ENCODE measurements around the gene SGSH.
A peak's percentile ranks its signal among the peaks of the same experiment; 100 is the strongest.
"Not testable (repeated sequence)": the region's sequence is repeated elsewhere in the genome, so short reads cannot be mapped to it uniquely, and the experiment has no call there.

SGSH gene

GRCh38 chr17:80253631-80254395 lies 33.7 kb upstream of the SGSH start:
- DNase-seq: no peak

GRCh38 chr17:80252871-80253270 lies 32.7 kb upstream of the SGSH start:
- DNase-seq: peak; percentile 95

GRCh38 chr17:80251966-80252365 lies 31.8 kb upstream of the SGSH start:
- no peak for DNase-seq

GRCh38 chr17:80248894-80249710 lies 29.0 kb upstream of the SGSH start:
- no peak for DNase-seq

GRCh38 chr17:80248001-80248893 lies 28.1 kb upstream of the SGSH start:
- DNase-seq: no peak

GRCh38 chr17:80247561-80247960 lies 27.4 kb upstream of the SGSH start:
- no peak for DNase-seq

- no peak for DNase-seq
These were observed 26.6 kb upstream of the SGSH start for GRCh38 chr17:80246726-80247125.

- DNase-seq: no peak
These were observed 26.1 kb upstream of the SGSH start for GRCh38 chr17:80246266-80246681.

GRCh38 chr17:80245566-80246265 lies 25.6 kb upstream of the SGSH start:
- DNase-seq: no peak

GRCh38 chr17:80244871-80245509 lies 24.9 kb upstream of the SGSH start:
- DNase-seq: no peak

- not testable (repeated sequence) for DNase-seq
These were observed 24.3 kb upstream of the SGSH start for GRCh38 chr17:80244448-80244847.

GRCh38 chr17:80243526-80244433 lies 23.6 kb upstream of the SGSH start:
- DNase-seq: no peak

- no peak for DNase-seq
These were observed 22.4 kb upstream of the SGSH start for GRCh38 chr17:80242505-80242904.

GRCh38 chr17:80237386-80237785 lies 17.3 kb upstream of the SGSH start:
- DNase-seq: no peak

GRCh38 chr17:80236911-80237310 lies 16.8 kb upstream of the SGSH start:
- no peak for DNase-seq

- no peak for DNase-seq
These were observed 13.1 kb upstream of the SGSH start for GRCh38 chr17:80233202-80233601.

GRCh38 chr17:80232438-80232837 lies 12.3 kb upstream of the SGSH start:
- no peak for DNase-seq

- DNase-seq: no peak
These were observed 8.9 kb upstream of the SGSH start for GRCh38 chr17:80229011-80229410.

GRCh38 chr17:80228477-80228876 lies 8.3 kb upstream of the SGSH start:
- DNase-seq: no peak

- no peak for DNase-seq
These were observed 7.5 kb upstream of the SGSH start for GRCh38 chr17:80227666-80228065.

GRCh38 chr17:80227156-80227555 lies 7.0 kb upstream of the SGSH start:
- no peak for DNase-seq

All from activated effector memory CD4-positive, alpha-beta T cell treated with anti-CD3 and anti-CD28 coated beads, Interleukin-2, amount 50 U/mL, for 16 hours (primary cell).